GM23338 (cell line): Measurements from ENCODE around the gene BBX. TPM values are rescaled to one million over a fixed set of nuclear protein-coding genes. Genes with fewer than 3 reads are reported as not detected.

ENCODE experiments used
- ATAC-seq: fragments of 200-7000 bp; cut with Tn5 transposase; 3 replicates; pipeline ENCODE4 v1.9.1; 2020
- DNase-seq: peaks from one replicate; pipeline ENCODE4 v3.0.0-alpha.2; 2015; ENCODE audit warnings: low spot score
- H2AFZ ChIP-seq: fragments of 200-600 bp; sonication (generic); 2 replicates; pipeline ENCODE4 v1.8.0; 2016; ENCODE audit warnings: antibody characterized with exemption, mild to moderate bottlenecking, moderate library complexity
- H3F3A ChIP-seq: fragments of 200-600 bp; sonication (generic); replicated peaks from 2 replicates; pipeline ENCODE4 v1.8.0; 2017; ENCODE audit warnings: antibody characterized with exemption, mixed run types, low read depth
- H3K27ac ChIP-seq: fragments of 200-600 bp; sonication (generic); 2 replicates; pipeline ENCODE4 v1.6.1; 2016; ENCODE audit warnings: low read depth
- H3K27me3 ChIP-seq: fragments of 200-600 bp; sonication (generic); 2 replicates; pipeline ENCODE4 v1.8.0; 2016; ENCODE audit warnings: mild to moderate bottlenecking, mixed run types, moderate library complexity; ENCODE audit not compliant: insufficient read depth
- H3K36me3 ChIP-seq: fragments of 200-600 bp; sonication (generic); 2 replicates; pipeline ENCODE4 v1.8.0; 2016; ENCODE audit warnings: mild to moderate bottlenecking; ENCODE audit not compliant: insufficient read depth
- H3K4me1 ChIP-seq: fragments of 200-600 bp; sonication (generic); 2 replicates; pipeline ENCODE4 v1.8.0; 2016; ENCODE audit warnings: mild to moderate bottlenecking, moderate library complexity; ENCODE audit not compliant: insufficient read depth
- H3K4me2 ChIP-seq: fragments of 200-600 bp; sonication (generic); 2 replicates; pipeline ENCODE4 v1.7.1; 2017; ENCODE audit warnings: mixed run types
- H3K4me3 ChIP-seq: fragments of 200-600 bp; sonication (generic); 2 replicates; pipeline ENCODE4 v1.6.1; 2016; ENCODE audit warnings: mixed run types
- H3K79me2 ChIP-seq: fragments of 200-600 bp; sonication (generic); replicated peaks from 2 replicates; pipeline ENCODE4 v1.8.0; 2017; ENCODE audit warnings: mild to moderate bottlenecking; ENCODE audit not compliant: insufficient read depth
- H3K9me2 ChIP-seq: fragments of 200-600 bp; sonication (generic); 2 replicates; pipeline ENCODE4 v1.8.0; 2017; ENCODE audit not compliant: insufficient read depth
- H4K20me1 ChIP-seq: fragments of 200-600 bp; sonication (generic); replicated peaks from 2 replicates; pipeline ENCODE4 v1.8.0; 2017; ENCODE audit warnings: mild to moderate bottlenecking; ENCODE audit not compliant: insufficient read depth
- H3K27ac Mint-ChIP-seq: 2 replicates; pipeline ENCODE4 v1.8.0; 2020; ENCODE audit warnings: inconsistent platforms, mild to moderate bottlenecking, moderate library complexity, mixed read lengths
- H3K27me3 Mint-ChIP-seq: 3 replicates; pipeline ENCODE4 v1.8.0; 2022; ENCODE audit warnings: low read depth, mild to moderate bottlenecking, moderate library complexity, mixed read lengths, inconsistent platforms; ENCODE audit not compliant: insufficient read depth, poor library complexity
- H3K36me3 Mint-ChIP-seq: 3 replicates; pipeline ENCODE4 v1.8.0; 2021; ENCODE audit warnings: low read depth, mild to moderate bottlenecking, inconsistent platforms, moderate library complexity, mixed read lengths
- H3K4me1 Mint-ChIP-seq: 3 replicates; pipeline ENCODE4 v1.8.0; 2020; ENCODE audit warnings: mild to moderate bottlenecking, inconsistent platforms, mixed read lengths
- H3K4me3 Mint-ChIP-seq: 3 replicates; pipeline ENCODE4 v1.8.0; 2021; ENCODE audit warnings: moderate library complexity, mild to moderate bottlenecking, inconsistent platforms, mixed read lengths
- H3K9me3 Mint-ChIP-seq: 3 replicates; pipeline ENCODE4 v1.8.0; 2020; ENCODE audit warnings: moderate library complexity, mild to moderate bottlenecking, inconsistent platforms, mixed read lengths
- CREB1 ChIP-seq: fragments of 250-450 bp; sonication (Bioruptor Pico); IDR thresholded peaks from 2 replicates; pipeline ENCODE4 v1.5.0; 2020; ENCODE audit warnings: low read depth, mild to moderate bottlenecking, moderate library complexity
- CTCF ChIP-seq, 2 experiments: fragments of 200-600 bp in 1 of 2; sonication (generic) in 1 of 2; conservative IDR thresholded peaks; 2 replicates each; pipeline versions ENCODE4 v1.5.1 to v1.6.1; 2016 to 2017; ENCODE audit warnings: antibody characterized with exemption in 2 of 2, low read depth in 2 of 2, mild to moderate bottlenecking in 2 of 2, moderate library complexity in 1 of 2
- ETS1 ChIP-seq: IDR thresholded peaks from 2 replicates; pipeline ENCODE4 v1.6.1; 2016; ENCODE audit warnings: antibody characterized with exemption
- EZH2 ChIP-seq: fragments of 200-600 bp; sonication (generic); IDR thresholded peaks from one replicate; pipeline ENCODE4 v1.8.0; 2017; ENCODE audit warnings: antibody characterized with exemption, mild to moderate bottlenecking, low read depth; ENCODE audit not compliant: unreplicated experiment
- EZH2phosphoT487 ChIP-seq: fragments of 200-600 bp; sonication (generic); IDR thresholded peaks from one replicate; pipeline ENCODE4 v1.8.1; 2018; ENCODE audit warnings: antibody characterized with exemption; ENCODE audit not compliant: unreplicated experiment
- JUNB ChIP-seq: IDR thresholded peaks from one replicate; pipeline ENCODE4 v1.6.1; 2016; ENCODE audit warnings: antibody characterized with exemption; ENCODE audit not compliant: unreplicated experiment
- NANOG ChIP-seq: IDR thresholded peaks from 2 replicates; pipeline ENCODE4 v1.6.1; 2016; ENCODE audit warnings: antibody characterized with exemption, borderline replicate concordance
- POLR2AphosphoS5 ChIP-seq: IDR thresholded peaks from 2 replicates; pipeline ENCODE4 v1.6.1; 2016; ENCODE audit warnings: antibody characterized with exemption, low read depth
- REST ChIP-seq: IDR thresholded peaks from one replicate; pipeline ENCODE4 v1.6.1; 2018; ENCODE audit warnings: antibody characterized with exemption; ENCODE audit not compliant: unreplicated experiment
- STAT1 ChIP-seq: IDR thresholded peaks from one replicate; pipeline ENCODE4 v1.6.1; 2016; ENCODE audit warnings: antibody characterized with exemption; ENCODE audit not compliant: unreplicated experiment
- ZNF114 ChIP-seq: fragments of 250-450 bp; sonication (Bioruptor Pico); IDR thresholded peaks from 2 replicates; pipeline ENCODE4 v1.5.0; 2020; ENCODE audit warnings: mild to moderate bottlenecking, moderate library complexity
- ZNF462 ChIP-seq: fragments of 250-450 bp; sonication (Bioruptor Pico); IDR thresholded peaks from 2 replicates; pipeline ENCODE4 v1.5.0; 2020; ENCODE audit warnings: mild to moderate bottlenecking, moderate library complexity
- polyA plus RNA-seq: library from polyadenylated mRNA; unstranded; fragments of >200 nt; fragmentation: Nextera tagmentation; extraction: Ambion mirVana; gene quantifications from 2 replicates; pipeline ENCODE4 v1.2.1, GENCODE V29; 2016
- total RNA-seq: library from RNA; depleted of rRNA; stranded (reverse); fragments of >200 nt; shearing (Covaris generic); gene quantifications from 2 replicates; pipeline ENCODE4 v1.2.3, GENCODE V29; 2014

The BBX gene
- total and polyA plus RNA-seq, 2 experiments from 2014 or later = 35.2 to 44.1 TPM

- Histone ChIP-seq H3K4me1 (peaks cover 19% of the 10 kb centered on the region), H3K9me2 (no peaks in the 10 kb centered on the region), H3K79me2 (no peaks in the 10 kb centered on the region; the same call in none of the 2 replicates), H3K4me2 (no peak overlapping the region), H3K4me3 (no peak overlapping the region), H3K27ac (no peak overlapping the region), H2AFZ (no peak overlapping the region), H3F3A (no peaks in the 10 kb centered on the region), H3K27me3 (no peaks in the 10 kb centered on the region), H4K20me1 (no peaks in the 10 kb centered on the region), H3K36me3 (no peaks in the 10 kb centered on the region)
- TF ChIP-seq NANOG (no peak), REST (no peak), ZNF462 (CRISPR knock-in tag) (no peak), POLR2AphosphoS5 (no peak), CTCF (conservative IDR thresholded peaks at IDR 0.05; ENCODE audit: low read depth in 2 of 2) (no peak), EZH2 (no peak), ZNF114 (CRISPR knock-in tag) (no peak), STAT1 (no peak), EZH2phosphoT487 (no peak), JUNB (no peak), CREB1 (no peak), ETS1 (no peak)
- Mint-ChIP-seq H3K27ac (no peak overlapping the region), H3K27me3 (no peaks in the 10 kb centered on the region), H3K36me3 (no peaks in the 10 kb centered on the region; the same call in 2 of the 3 replicates), H3K4me1 (peaks cover 23% of the 10 kb centered on the region), H3K9me3 (no peaks in the 10 kb centered on the region; the same call in 2 of the 3 replicates), H3K4me3 (no peak overlapping the region)
- ATAC-seq = no peak
- DNase-seq = no peak
Observed at GRCh38 chr3:107689355-107689754, 166.6 kb downstream of the BBX start.
